Neural crest cell (in vitro differentiated cells): ENCODE data around the gene SPATA31A6. TPM values are rescaled to one million over a fixed set of nuclear protein-coding genes. Genes with fewer than 3 reads are reported as not detected.
"Not testable (repeated sequence)": the region's sequence is repeated elsewhere in the genome, so short reads cannot be mapped to it uniquely, and the experiment has no call there.

Experiments used
- DNase-seq: peaks from one replicate; pipeline ENCODE4 v3.0.0; 2021; ENCODE audit warnings: low read depth, mixed read lengths, low spot score
- H3K27ac Mint-ChIP-seq: one replicate; pipeline ENCODE4 v1.8.0; 2021; ENCODE audit warnings: mild to moderate bottlenecking, mixed read lengths; ENCODE audit not compliant: unreplicated experiment
- H3K27me3 Mint-ChIP-seq: 2 replicates; pipeline ENCODE4 v1.8.0; 2021; ENCODE audit warnings: low read depth, mild to moderate bottlenecking, mixed read lengths
- H3K36me3 Mint-ChIP-seq: 2 replicates; pipeline ENCODE4 v1.8.0; 2021; ENCODE audit warnings: low read depth, mild to moderate bottlenecking, mixed read lengths
- H3K4me1 Mint-ChIP-seq: 2 replicates; pipeline ENCODE4 v1.8.0; 2021; ENCODE audit warnings: mixed read lengths
- H3K4me3 Mint-ChIP-seq: one replicate; pipeline ENCODE4 v1.8.0; 2021; ENCODE audit warnings: mild to moderate bottlenecking, mixed read lengths
- H3K9me3 Mint-ChIP-seq: 2 replicates; pipeline ENCODE4 v1.8.0; 2021; ENCODE audit warnings: mixed read lengths
- CTCF ChIP-seq: fragments of 200-600 bp; sonication (generic); conservative IDR thresholded peaks from 2 replicates; pipeline ENCODE4 v1.5.0; 2021; ENCODE audit warnings: antibody characterized with exemption, mild to moderate bottlenecking
- long read RNA-seq: library from polyadenylated mRNA; unstranded; transcript quantifications from one replicate; pipeline ENCODE4 v2.0.0, GENCODE V29; 2020
- total RNA-seq: library from RNA; stranded (reverse); gene quantifications from 2 replicates; pipeline ENCODE4 v1.2.1, GENCODE V29; 2021

Gene SPATA31A6
- total RNA-seq = 0.16 TPM in 1 of 2 replicates, not detected in the other
- long read RNA-seq, partial matches to known transcripts = 0 of 1 reads
- long read RNA-seq, other reads (novel, unspliced or antisense) = 1 of 1 reads

- not testable (repeated sequence) for H3K4me1 Mint-ChIP-seq, H3K27ac Mint-ChIP-seq, H3K36me3 Mint-ChIP-seq, H3K4me3 Mint-ChIP-seq, H3K27me3 Mint-ChIP-seq, H3K9me3 Mint-ChIP-seq, DNase-seq
Observed at GRCh38 chr9:42183359-42183758, at the start of gene SPATA31A6. Gene SPATA31A6, plus strand, starts transcription at chr9:42183659. Its CDS starts 29 bp downstream, at chr9:42183688.

GRCh38 chr9:42160299-42160698, 23.2 kb upstream of the SPATA31A6 start:
- H3K4me1 Mint-ChIP-seq, H3K27me3 Mint-ChIP-seq, H3K9me3 Mint-ChIP-seq, H3K36me3 Mint-ChIP-seq, H3K4me3 Mint-ChIP-seq: not testable (repeated sequence)
- peak; percentile 20 for DNase-seq
- TF ChIP-seq CTCF = peak; percentile 60
- H3K27ac Mint-ChIP-seq = peak overlapping the region; percentile 59

- H3K27ac Mint-ChIP-seq, H3K4me3 Mint-ChIP-seq, H3K9me3 Mint-ChIP-seq, H3K4me1 Mint-ChIP-seq, H3K27me3 Mint-ChIP-seq, H3K36me3 Mint-ChIP-seq, DNase-seq: not testable (repeated sequence)
Observed at GRCh38 chr9:42219861-42220260, 36.4 kb downstream of the SPATA31A6 start.

GRCh38 chr9:42223230-42223629, 39.8 kb downstream of the SPATA31A6 start:
- H3K36me3 Mint-ChIP-seq, DNase-seq, H3K27ac Mint-ChIP-seq, H3K27me3 Mint-ChIP-seq, H3K4me1 Mint-ChIP-seq, H3K9me3 Mint-ChIP-seq, H3K4me3 Mint-ChIP-seq: not testable (repeated sequence)

GRCh38 chr9:42233031-42233430, 49.6 kb downstream of the SPATA31A6 start:
- not testable (repeated sequence) for H3K27me3 Mint-ChIP-seq, H3K9me3 Mint-ChIP-seq, H3K36me3 Mint-ChIP-seq

GRCh38 chr9:42234610-42235009, 51.2 kb downstream of the SPATA31A6 start:
- H3K9me3 Mint-ChIP-seq, H3K36me3 Mint-ChIP-seq, H3K27me3 Mint-ChIP-seq, H3K27ac Mint-ChIP-seq, H3K4me1 Mint-ChIP-seq, DNase-seq, H3K4me3 Mint-ChIP-seq: not testable (repeated sequence)

More at GRCh38 chr9:42233031-42233430, 49.6 kb downstream of the SPATA31A6 start:
- H3K4me1 Mint-ChIP-seq, H3K27ac Mint-ChIP-seq, H3K4me3 Mint-ChIP-seq, DNase-seq: not testable (repeated sequence)

- not testable (repeated sequence) for H3K27me3 Mint-ChIP-seq, H3K27ac Mint-ChIP-seq, H3K4me1 Mint-ChIP-seq, H3K9me3 Mint-ChIP-seq, DNase-seq, H3K4me3 Mint-ChIP-seq, H3K36me3 Mint-ChIP-seq
Observed at GRCh38 chr9:42235352-42235991, 52.0 kb downstream of the SPATA31A6 start.

- not testable (repeated sequence) for H3K4me1 Mint-ChIP-seq, H3K27me3 Mint-ChIP-seq, H3K9me3 Mint-ChIP-seq, DNase-seq, H3K36me3 Mint-ChIP-seq, H3K27ac Mint-ChIP-seq, H3K4me3 Mint-ChIP-seq
Observed at GRCh38 chr9:42236097-42236496, 52.6 kb downstream of the SPATA31A6 start.

- not testable (repeated sequence) for H3K27me3 Mint-ChIP-seq, DNase-seq, H3K4me3 Mint-ChIP-seq, H3K27ac Mint-ChIP-seq, H3K4me1 Mint-ChIP-seq, H3K36me3 Mint-ChIP-seq, H3K9me3 Mint-ChIP-seq
Observed at GRCh38 chr9:42237381-42237780, 53.9 kb downstream of the SPATA31A6 start.

- H3K36me3 Mint-ChIP-seq, H3K27ac Mint-ChIP-seq, DNase-seq, H3K4me1 Mint-ChIP-seq, H3K4me3 Mint-ChIP-seq, H3K27me3 Mint-ChIP-seq, H3K9me3 Mint-ChIP-seq: not testable (repeated sequence)
Observed at GRCh38 chr9:42238862-42239261, 55.4 kb downstream of the SPATA31A6 start.

Other genes starting within 250 kb of the SPATA31A6 start
- 9.4 and 10.0 TPM in 2 replicates for gene CNTNAP3B, start 54.2 kb upstream of the SPATA31A6 start, total RNA-seq